D721Med (cell line): ENCODE results near the gene CA14.

Source experiments
- DNase-seq: peaks from one replicate; pipeline ENCODE4 v3.0.0; 2011; ENCODE audit warnings: low spot score; ENCODE audit not compliant: insufficient read length
- FAIRE-seq: peaks from 2 replicates; lab custom pipeline; 2011; peaks lifted over from hg19 to GRCh38; lab: Jason Lieb, UNC
- CTCF ChIP-seq: IDR thresholded peaks from 2 replicates; pipeline ENCODE4 v1.5.1; 2012; ENCODE audit warnings: mild to moderate bottlenecking, control low read depth; ENCODE audit not compliant: insufficient read depth; ENCODE audit errors: missing control alignments

Gene CA14

GRCh38 chr1:150261367-150261766 lies 3.8 kb downstream of the CA14 start:
- DNase-seq (no peak), FAIRE-seq (no peak)
- no peak for TF ChIP-seq CTCF

- no peak for FAIRE-seq
- DNase-seq, result no peak
- no peak for TF ChIP-seq CTCF
These were observed 5.1 kb downstream of the CA14 start for GRCh38 chr1:150262388-150263320.

GRCh38 chr1:150263549-150263948 lies 6.0 kb downstream of the CA14 start:
- DNase-seq, result no peak
- no peak for FAIRE-seq
- TF ChIP-seq CTCF, result no peak

- TF ChIP-seq CTCF, result no peak
- FAIRE-seq (no peak), DNase-seq (no peak)
These were observed 10.3 kb downstream of the CA14 start for GRCh38 chr1:150267896-150268295.

GRCh38 chr1:150268340-150268704 lies 10.7 kb downstream of the CA14 start:
- TF ChIP-seq CTCF, result no peak
- no peak for DNase-seq
- FAIRE-seq, result no peak

- DNase-seq (peak; percentile 100), FAIRE-seq (no peak)
- TF ChIP-seq CTCF, result no peak
These were observed 11.3 kb downstream of the CA14 start, which contains the start of gene APH1A for GRCh38 chr1:150268705-150269403. TSS of gene APH1A (minus strand) at chr1:150269016. CDS start at chr1:150268810, 206 bp downstream.
